NCI-H748 treated with DMSO at 0.1 percent for 48 hours (cell line): Measurements from ENCODE around the gene CEP43.

ENCODE experiments used
- DNase-seq: peaks from one replicate; lab custom pipeline; 2025; lab: John Stamatoyannopoulos, UW

Gene CEP43

GRCh38 chr6:166999145-166999883, at the start of gene CEP43:
Gene CEP43, plus strand, starts transcription at chr6:166999397. Its CDS starts 16 bp downstream, at chr6:166999413.
- DNase-seq, result peak; percentile 85

- DNase-seq, result no peak
These were observed 49.4 kb upstream of the CEP43 start for GRCh38 chr6:166949528-166950442.

GRCh38 chr6:166950443-166950821, 48.8 kb upstream of the CEP43 start:
- no peak for DNase-seq

- DNase-seq, result peak; percentile 33
These were observed 48.1 kb upstream of the CEP43 start for GRCh38 chr6:166950892-166951669.

- DNase-seq, result no peak
These were observed 47.5 kb upstream of the CEP43 start for GRCh38 chr6:166951670-166952060.

GRCh38 chr6:166952121-166952520, 47.1 kb upstream of the CEP43 start:
- no peak for DNase-seq

GRCh38 chr6:166952567-166953486, 46.4 kb upstream of the CEP43 start:
- no peak for DNase-seq

- DNase-seq, result no peak
These were observed 45.0 kb upstream of the CEP43 start for GRCh38 chr6:166954118-166954713.

GRCh38 chr6:166955121-166955864, 43.9 kb upstream of the CEP43 start:
- DNase-seq, result no peak

GRCh38 chr6:166955865-166956443, 43.2 kb upstream of the CEP43 start:
- peak; percentile 38 for DNase-seq

- peak; percentile 57 for DNase-seq
These were observed 42.6 kb upstream of the CEP43 start, which contains the start of gene RNASET2 for GRCh38 chr6:166956444-166957086. Gene RNASET2, minus strand, starts transcription at chr6:166956550. Its CDS starts 368 bp downstream, at chr6:166956182.

GRCh38 chr6:166957087-166957804, 42.0 kb upstream of the CEP43 start:
- DNase-seq, result no peak

GRCh38 chr6:166957805-166958076, 41.5 kb upstream of the CEP43 start:
- DNase-seq, result no peak

- DNase-seq, result no peak
These were observed 40.0 kb upstream of the CEP43 start for GRCh38 chr6:166958926-166959861.

- no peak for DNase-seq
These were observed 39.1 kb upstream of the CEP43 start for GRCh38 chr6:166959911-166960608.

- DNase-seq, result no peak
These were observed 38.6 kb upstream of the CEP43 start for GRCh38 chr6:166960609-166960978.

- DNase-seq, result no peak
These were observed 32.9 kb upstream of the CEP43 start for GRCh38 chr6:166966268-166966667.
